HL-60 (cell line): Measurements from ENCODE around the gene SEC16B.

Experiments
- POLR2AphosphoS5 ChIP-seq: IDR thresholded peaks from 2 replicates; pipeline ENCODE4 v1.6.1; 2012; ENCODE audit warnings: low read depth
- TF ChIP-seq, protein P1 (sequence below): IDR thresholded peaks from one replicate; pipeline ENCODE4 v1.5.1; 2011; ENCODE audit warnings: low read length, control low read depth, inconsistent platforms; ENCODE audit not compliant: insufficient read depth

GRCh38 chr1:177959811-177960515 is 9.9 kb downstream of the SEC16B start:
- TF ChIP-seq, protein P1, sequence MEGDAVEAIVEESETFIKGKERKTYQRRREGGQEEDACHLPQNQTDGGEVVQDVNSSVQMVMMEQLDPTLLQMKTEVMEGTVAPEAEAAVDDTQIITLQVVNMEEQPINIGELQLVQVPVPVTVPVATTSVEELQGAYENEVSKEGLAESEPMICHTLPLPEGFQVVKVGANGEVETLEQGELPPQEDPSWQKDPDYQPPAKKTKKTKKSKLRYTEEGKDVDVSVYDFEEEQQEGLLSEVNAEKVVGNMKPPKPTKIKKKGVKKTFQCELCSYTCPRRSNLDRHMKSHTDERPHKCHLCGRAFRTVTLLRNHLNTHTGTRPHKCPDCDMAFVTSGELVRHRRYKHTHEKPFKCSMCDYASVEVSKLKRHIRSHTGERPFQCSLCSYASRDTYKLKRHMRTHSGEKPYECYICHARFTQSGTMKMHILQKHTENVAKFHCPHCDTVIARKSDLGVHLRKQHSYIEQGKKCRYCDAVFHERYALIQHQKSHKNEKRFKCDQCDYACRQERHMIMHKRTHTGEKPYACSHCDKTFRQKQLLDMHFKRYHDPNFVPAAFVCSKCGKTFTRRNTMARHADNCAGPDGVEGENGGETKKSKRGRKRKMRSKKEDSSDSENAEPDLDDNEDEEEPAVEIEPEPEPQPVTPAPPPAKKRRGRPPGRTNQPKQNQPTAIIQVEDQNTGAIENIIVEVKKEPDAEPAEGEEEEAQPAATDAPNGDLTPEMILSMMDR, result no peak
- TF ChIP-seq POLR2AphosphoS5, result no peak
